Loucy (cell line): ENCODE measurements around the gene CIROP.

Experiments used
- EZH2phosphoT487 ChIP-seq: fragments of 200-600 bp; IDR thresholded peaks from 2 replicates; pipeline ENCODE4 v1.6.1; 2018; ENCODE audit warnings: antibody characterized with exemption, mild to moderate bottlenecking, moderate library complexity, borderline replicate concordance
- TF ChIP-seq, protein P1 (sequence below): fragments of 200-600 bp; sonication (generic); conservative IDR thresholded peaks from 2 replicates; pipeline ENCODE4 v1.5.1; 2014; ENCODE audit warnings: mild to moderate bottlenecking, antibody characterized with exemption, low read length

DNA sequence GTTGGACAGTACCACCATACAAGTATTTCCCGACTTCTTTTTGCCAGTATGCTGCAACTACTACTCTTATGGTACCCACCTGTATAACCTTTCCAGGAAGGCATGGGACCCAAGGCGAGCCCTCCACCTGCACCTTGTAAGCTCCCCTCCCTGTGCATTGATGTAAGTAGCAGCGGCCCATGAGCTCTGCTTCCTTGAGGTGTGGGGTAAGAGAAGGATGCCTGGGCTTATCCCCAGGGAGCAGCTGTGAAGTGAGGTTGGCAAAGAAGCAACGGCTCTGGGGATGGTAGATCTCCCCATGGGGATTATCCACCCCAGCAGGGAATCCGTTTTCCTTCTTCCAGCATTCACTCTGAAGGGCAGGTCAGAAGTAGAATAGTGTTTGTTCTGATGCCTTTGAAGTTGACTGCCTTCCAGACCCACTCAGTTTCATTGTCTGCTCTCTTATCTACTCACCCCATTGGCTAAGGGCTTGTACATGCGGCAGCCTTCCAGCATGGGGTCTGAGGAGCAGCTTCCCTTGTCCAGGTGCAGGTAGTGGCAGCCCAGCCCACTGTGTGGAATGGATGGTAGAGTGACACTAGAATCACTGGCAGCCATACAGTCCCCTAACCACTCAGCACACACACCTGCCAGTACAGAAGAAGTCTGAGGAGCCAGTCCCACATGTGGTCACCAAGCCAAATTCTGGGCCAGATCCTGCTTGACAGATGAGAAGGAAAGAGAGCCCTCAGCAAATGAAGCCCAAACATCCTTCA lies 3.4 kb downstream of the CIROP start:
- TF ChIP-seq, protein P1, sequence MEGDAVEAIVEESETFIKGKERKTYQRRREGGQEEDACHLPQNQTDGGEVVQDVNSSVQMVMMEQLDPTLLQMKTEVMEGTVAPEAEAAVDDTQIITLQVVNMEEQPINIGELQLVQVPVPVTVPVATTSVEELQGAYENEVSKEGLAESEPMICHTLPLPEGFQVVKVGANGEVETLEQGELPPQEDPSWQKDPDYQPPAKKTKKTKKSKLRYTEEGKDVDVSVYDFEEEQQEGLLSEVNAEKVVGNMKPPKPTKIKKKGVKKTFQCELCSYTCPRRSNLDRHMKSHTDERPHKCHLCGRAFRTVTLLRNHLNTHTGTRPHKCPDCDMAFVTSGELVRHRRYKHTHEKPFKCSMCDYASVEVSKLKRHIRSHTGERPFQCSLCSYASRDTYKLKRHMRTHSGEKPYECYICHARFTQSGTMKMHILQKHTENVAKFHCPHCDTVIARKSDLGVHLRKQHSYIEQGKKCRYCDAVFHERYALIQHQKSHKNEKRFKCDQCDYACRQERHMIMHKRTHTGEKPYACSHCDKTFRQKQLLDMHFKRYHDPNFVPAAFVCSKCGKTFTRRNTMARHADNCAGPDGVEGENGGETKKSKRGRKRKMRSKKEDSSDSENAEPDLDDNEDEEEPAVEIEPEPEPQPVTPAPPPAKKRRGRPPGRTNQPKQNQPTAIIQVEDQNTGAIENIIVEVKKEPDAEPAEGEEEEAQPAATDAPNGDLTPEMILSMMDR = no peak
- TF ChIP-seq EZH2phosphoT487 = no peak
